T follicular helper cell (primary cell): Measurements from ENCODE around the gene EIF4A3.
"Not testable (repeated sequence)": the region's sequence is repeated elsewhere in the genome, so short reads cannot be mapped to it uniquely, and the experiment has no call there.

Experiments used
- DNase-seq: peaks from one replicate; pipeline ENCODE4 v3.0.0-alpha.2; 2020; ENCODE audit warnings: low read depth

EIF4A3 gene

DNA sequence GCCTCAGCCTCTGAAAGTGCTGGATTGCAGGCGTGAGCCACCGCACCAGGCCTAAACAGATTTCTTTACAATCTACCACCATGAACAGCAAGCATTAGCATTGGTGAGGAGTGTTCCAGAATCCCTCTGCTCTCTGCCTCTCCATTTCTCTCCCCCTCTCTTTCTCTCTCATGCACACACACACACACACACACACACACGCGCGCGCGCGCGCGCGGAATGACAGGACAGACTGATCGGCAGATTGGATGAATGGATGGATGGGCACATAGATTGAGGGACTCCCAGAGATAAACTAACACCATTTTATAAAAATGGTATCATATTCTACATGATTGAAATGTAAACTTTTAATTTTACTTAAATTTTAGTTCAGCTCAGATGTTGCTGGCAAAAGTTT, 26.2 kb upstream of the EIF4A3 start:
- DNase-seq: no peak

DNA sequence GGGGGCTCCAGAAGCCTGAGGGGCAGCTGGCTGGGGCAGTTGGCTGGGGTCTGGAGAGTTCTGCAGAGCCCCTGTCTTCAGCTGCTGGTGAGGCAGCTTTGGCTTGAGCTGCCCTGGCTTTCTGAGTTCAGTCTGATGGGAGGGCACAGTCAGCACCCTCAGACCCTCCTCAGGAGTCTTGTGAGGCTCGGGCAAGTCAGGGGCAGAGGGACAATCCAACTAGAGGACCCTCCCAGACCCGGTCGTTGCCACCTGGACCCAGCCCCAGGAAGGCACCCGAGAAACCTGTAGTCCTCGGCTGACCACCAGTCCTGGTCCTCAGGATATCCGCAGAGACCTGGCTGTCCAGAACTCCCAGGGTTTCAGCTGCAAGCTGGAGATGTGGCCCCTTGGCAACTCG, 24.8 kb upstream of the EIF4A3 start:
- DNase-seq: no peak

DNA sequence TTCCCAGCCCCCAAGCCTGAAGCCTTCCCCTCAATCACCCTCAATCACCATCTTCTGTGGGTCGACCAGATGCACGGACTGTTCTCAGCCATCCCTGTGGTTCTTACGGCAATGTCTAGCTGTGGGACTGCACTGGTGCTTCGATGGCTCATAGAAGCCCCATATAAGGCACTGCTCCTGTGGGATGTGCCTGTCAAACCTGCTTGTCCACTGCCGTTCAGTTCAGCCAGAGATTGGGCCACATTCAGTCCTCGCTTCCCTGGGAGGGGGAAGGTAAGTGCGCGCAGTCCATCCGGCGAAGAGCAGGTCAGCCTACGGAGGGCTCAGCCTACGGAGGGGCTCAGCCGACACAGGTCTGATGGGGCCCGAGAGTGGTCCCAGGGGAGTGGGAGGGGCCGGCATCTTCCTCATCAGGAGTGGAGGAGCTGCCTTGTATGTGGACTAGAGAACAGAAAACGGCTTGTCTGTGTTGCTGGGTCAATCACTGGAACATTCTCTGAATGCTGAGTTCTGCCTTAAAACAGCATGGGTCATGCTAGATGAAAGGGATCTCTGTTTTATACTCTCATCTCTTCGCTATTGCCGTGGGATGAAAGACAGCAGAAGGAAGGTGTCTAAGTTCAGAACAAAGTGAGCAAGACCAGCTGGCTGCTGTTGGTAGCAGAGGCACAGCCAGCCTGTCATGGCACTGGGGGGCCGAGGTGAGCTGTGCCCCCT, 23.0 kb upstream of the EIF4A3 start, which contains the start of gene CARD14:
Gene CARD14, plus strand, starts transcription at position 247 of the 717 bp plus-strand sequence. CDS start 11,409 bp downstream, outside the sequence.
- DNase-seq: no peak

DNA sequence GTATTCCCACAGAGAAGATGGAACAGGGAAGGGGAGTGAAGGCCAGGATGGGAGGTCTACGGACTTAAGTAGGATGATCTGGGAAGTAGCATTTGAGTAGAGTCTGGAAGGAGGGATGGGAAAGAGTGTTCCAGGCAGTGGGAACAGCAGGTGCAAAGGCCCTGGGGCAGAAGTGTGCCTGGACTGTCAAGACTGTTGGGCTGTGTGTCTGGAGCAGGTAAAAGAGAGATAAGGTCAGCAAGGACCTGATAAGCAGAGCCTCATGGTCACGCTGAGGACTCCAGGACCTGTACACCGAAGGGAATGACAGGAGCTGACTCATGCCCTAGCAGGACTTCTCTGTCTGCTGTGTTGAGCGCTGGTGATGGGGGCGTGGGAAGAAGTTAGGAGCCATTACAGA, 22.2 kb upstream of the EIF4A3 start:
- DNase-seq: no peak

DNA sequence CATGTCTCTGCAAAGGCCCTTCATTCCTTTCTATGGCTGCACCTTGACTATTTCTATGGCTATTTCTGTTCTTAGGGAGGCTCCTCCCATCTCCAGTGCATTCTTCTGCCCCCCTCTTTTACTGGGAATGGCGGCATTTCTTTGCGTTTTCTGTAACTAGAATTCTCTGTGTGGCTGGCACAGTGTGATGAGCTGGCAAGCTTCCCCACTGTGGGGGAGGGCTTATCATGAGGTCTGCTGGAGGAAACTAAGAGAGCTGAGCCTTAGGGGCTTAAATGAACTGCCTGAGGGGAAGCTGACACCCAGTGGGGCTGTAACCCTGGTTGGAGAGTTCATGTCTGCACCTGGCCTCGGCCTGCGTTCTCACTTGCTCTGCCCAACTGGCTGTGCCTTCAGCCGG, 21.4 kb upstream of the EIF4A3 start:
- DNase-seq: no peak

DNA sequence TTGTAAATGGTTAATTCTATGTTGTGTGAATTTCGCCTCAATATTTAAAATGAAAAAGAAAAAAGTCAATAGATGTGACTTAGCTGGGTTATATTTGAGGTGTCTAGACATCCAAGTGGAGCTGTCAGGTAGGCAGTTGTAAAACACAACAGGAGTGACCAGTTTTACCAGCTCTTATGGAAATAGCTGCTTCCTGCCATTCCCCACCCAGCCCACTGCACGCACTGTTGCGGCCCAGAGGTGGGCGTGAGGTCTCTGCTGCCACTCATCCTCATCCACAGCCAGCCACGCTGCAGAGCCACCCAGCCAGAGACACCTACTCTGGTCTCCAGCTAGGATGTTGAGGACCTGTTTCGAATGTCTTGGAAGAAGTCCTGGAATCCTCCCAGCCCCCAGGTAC, 19.5 kb upstream of the EIF4A3 start:
- DNase-seq: no peak

DNA sequence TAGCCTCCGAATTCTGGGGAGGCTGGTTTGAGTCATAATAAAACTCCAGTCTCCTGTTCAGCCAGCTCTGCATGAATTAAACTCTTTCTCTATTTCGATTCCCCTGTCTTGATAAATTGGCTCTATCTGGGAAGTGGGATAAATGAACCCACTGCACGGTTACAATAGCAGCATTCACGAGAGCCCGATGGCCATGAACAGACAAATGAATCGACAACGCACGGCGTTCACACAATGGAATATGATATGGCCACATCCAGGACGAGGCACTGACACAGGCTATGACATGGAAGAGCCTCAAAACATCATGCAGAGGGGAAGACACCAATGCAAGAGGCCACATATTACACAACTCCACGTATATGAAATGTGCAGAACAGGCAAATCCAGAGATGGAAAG, 17.3 kb upstream of the EIF4A3 start:
- DNase-seq: no peak

DNA sequence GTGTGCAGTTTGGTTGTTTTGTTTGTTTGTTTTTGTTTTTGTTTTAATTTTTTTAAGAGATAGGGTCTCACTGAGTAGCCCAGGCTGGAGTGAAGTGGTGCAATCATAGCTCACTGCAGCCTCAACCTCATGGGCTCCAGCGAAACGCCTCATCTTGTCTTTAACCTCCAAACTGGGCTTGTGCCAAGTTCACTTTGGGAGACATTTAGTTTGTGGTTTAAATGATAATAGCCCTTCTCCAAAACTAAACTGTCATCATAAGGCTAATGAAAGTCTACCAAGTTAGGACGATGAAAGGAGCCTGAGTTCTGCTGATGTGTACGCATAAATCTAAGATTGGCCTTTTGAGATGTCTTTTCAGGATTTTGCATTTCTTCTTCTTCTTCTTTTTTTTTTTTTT, 16.4 kb upstream of the EIF4A3 start:
- no peak for DNase-seq

DNA sequence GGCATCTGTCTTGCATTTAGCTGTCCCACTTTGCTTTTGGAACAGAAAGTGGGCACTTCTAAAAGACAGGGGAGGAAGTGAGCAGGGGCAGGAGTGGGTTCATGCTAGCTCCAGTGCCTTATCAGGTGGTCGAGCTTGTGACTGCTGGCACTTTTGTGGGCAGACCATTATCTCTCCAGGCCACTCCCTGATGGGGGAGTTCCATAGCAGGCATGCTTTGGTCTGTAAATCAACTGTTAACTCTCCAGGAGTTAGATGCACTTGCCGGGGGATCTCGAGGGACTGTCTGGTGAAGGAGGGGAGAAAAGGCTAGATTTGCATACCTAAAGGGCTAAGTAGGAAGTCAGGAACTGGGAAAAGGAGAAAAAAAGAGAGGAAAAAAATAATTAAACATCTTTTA, 13.6 kb upstream of the EIF4A3 start:
- no peak for DNase-seq

DNA sequence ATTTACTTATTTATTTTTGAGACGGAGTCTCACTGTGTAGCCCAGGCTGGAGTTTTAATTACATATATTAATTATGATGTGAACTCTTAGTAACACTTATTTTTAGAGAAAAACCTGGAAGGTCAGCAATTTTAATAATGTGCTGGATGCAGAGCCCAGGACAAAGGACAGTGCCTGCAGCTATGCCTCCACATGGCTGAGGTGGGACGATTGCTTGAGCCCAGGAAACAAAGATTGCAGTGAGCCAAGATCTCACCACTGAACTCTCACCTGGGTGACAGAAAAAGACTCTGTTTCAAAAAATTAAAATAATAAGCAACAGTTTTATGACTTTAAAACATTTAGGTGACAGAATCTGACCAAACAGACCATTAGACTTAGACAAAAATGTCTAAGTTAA, 11.9 kb upstream of the EIF4A3 start:
- no peak for DNase-seq

DNA sequence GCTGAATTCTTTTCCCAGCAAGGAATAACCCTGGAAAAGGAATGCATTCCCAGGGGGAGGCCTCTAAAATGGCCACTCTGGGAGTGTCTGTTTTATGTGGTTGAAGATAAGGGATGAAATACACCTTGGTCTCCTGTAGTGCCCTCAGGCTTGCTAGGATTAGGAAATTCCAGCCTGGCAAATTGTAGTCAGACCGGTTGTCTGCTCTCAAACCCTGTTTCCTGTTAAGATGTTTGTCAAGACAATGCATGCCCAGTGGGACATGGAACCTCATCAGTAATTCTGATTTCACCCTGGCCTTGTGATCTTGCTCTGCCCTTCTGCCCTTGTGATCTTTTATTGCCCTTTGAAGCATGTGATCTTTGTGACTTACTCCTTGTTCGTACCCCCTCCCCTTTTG, 8.7 kb upstream of the EIF4A3 start:
- not testable (repeated sequence) for DNase-seq

DNA sequence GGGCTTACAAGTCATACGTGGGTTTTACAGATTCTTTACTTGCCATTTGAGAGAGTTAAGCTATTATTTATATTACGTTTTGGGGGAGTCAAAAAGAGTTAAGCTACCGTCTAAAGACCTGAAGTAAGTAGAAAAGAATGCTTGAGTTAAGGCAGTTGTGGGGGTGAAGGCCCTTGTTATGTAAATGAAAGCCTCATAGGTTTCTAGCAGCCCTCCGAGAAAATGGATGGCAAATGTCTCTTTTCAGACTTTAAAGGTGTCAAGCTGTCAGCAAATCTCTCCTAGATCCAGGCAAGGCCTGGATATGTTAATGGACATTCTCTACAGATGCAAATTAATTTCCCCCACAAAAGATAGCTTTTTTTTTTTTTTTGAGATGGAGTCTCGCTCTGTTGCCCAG, 7.2 kb upstream of the EIF4A3 start:
- no peak for DNase-seq

DNA sequence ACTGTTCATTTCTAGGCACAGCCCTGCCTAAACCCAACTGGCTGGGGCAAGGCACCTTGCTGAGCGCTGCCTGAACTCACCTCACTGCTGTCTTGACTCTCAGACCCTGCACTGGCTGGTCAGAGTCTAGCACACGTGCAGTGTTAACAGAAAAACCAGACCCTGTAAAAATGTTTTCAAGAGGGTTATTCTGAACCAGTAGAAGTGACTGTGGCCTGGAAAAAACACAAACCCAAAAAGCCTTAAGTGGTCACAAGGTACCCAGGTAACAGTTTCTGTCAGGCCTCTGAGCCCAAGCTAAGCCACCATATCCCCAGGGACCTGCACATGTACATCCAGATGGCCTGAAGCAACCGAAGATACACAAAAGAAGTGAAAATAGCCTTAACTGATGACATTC, 6.1 kb upstream of the EIF4A3 start:
- DNase-seq: no peak

DNA sequence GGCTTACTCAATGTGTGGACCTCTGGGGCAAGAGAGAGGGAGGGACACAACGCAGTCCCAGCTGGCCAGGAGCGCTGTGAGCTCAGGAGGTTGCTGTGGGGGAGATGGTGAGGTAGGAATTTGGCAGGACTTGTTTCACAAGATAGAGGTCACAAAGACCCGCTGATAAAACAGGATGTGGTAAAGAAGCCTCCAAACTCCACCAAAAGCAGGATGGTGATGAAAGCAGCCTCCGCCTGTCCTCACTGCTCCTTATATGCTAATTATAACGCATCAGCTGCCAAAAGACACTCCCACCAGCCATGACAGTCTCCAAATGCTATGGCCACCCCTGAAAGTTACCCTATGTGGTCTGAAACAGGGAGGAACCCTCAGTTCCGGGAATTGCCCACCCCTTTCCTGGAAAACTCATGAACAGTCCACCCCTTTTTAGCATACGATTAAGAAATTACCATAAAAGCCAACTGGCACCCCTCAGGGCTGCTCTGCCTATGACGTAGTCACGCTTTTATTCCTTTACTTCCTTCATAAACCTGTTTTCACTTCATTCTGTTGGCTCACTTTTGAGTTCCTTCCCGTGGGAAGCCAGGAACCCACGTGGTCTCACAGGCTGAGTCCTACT, 5.3 kb upstream of the EIF4A3 start:
- no peak for DNase-seq

DNA sequence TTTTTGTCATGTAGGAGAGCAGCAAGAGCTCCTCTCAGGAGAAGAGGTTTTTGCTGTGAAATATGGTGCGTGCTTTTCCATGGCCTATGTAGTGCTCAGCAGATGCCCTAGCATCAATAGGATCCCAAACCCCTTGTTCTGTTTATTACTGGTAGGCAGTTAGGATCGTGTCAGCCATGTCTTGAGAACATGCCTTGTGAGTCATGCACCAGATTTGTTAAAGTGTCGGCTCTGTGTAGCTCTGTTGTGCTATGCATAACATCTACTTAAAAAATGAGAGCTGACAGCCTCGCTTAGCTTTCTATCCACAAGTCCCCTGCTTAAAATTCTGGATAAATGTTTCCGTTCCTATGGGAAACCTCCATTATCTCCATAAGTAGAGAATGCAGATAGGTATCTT, 4.4 kb upstream of the EIF4A3 start:
- no peak for DNase-seq

DNA sequence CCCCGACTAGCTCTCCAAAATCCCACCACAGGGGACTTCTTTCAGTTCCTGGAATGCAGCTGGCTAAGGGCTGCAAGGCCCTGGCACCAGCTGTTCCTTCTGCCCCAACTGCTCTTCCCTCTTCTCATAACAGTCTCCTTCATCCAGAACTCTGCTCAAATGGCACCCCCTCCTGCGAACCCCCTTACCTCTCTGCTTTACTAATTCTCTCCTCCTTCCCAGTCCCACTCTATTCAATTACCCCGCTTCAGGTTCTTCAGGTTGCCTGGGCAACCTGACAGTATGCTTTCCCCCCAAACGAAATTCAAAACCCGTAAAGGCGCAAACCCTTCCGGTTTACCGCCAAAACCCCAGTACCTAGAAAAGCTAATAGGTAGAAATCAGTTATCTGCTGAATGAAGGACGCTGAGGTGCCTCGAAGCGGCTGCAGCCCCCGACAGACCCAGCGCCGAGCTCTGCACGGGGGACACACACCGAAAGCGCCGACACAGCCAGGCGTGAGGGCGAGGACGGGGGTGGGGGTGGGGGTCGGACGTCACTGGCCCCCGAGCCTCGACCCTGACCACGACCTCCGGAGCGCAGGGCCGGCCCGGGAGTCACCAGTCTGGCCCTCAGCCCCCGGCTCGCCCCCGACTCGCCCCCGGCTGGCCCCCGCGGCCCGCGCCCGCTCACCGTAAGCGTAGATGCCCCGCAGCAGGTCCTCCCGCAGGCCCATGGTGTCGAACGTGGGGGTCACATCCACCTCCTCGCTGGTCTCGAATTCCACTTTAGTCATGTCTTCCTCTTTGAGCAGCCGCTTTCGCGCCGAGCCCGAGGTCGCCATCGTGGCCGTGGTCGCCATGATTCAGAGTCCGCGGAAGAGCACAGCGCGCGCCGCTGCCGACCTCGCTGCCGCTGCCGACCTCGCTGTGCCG, 550 bp downstream of the EIF4A3 start:
- no peak for DNase-seq

DNA sequence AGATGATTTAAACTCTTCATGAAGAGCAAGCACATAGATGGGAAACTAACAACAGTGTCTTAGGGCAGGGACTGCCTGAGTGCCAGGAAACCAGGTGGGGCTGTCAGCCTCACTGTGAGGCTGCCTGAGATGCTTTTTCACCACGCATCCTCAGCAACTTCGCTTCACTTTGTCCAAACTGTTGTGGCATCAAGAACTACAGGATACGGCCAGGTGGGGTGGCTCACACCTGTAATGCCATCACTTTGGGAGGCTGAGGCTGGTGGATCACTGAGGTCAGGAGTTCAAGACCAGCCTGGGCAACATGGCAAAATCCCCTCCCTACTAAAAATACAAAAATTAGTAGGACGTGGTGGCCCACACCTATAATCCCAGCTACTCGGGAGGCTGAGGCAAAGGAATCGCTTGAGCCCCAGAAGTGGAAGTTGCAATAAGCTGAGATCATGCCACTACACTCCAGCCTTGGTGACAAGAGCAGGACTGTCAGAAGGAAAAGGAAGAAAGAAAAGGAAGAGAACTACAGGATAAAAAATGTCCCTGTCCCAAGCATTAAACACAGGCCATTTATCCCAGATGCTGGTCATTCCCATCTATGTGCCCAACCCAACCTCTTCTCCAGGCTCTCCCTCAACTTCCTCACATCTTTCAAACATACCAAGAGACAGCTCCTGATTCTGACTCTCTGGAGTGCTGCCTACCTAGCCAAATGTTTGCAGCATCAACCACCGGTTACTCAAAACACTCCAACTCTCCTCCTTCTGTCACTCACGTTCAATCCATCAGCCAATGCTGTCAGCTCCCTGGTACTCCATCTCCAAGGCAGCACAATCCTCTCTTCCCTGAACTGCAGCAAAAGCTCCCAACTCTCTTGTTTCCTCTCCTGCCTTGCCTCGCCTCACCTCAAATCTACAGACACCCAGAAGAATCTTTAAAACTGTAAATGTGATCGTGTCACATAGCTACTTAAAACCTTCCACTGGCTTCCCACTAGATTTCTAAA, 1.6 kb downstream of the EIF4A3 start:
- no peak for DNase-seq

DNA sequence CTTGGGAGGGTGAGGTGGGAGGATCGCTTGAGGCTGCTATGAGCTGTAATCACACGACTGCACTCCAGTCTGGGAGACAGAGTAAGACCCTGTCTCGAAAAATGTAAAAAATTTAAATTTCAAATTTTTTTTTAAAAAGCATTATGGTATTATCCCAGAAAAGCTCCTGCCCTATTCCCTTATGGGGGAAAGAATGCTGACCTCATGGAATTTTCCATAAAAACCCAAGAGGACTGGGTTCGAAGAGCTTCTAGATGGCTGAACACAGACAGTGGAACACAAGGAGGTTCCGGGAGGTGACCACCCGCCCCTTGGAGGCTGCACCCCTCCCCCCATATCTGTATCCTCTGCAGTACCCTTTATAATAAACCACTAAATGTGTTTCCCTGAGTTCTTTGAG, 4.0 kb downstream of the EIF4A3 start:
- no peak for DNase-seq

DNA sequence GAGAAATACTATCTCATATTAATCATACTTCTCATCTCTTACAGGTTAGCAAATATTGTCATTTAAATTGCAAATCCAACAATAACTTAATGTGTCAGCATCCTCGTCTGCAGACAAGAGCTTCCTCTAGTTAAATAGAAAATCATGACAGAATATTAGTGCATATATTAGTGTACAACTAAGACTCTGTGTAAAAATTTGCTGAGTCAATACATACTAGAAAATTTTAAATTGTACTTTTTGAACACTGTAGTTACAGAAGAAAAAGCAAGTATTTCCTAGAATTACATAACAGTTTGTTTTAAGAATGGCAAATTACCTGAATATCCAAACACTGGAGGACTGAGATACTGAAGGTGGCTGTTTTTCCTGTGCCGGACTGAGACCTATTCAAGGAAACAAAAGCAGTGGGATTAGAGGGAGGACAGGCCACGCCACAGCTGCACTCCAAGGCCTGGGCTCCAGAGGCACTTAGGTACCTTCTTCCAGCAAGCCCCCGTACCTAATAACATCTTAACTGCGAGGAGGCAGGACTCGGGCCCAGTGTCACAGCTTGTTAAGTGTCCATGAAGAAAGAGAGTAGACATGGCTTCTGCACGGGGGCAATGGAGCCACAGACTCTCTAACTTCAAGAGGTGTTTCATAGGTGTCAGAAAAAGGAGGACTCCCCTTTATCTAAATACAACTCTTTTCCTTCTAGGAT, 5.3 kb downstream of the EIF4A3 start:
- DNase-seq: no peak

DNA sequence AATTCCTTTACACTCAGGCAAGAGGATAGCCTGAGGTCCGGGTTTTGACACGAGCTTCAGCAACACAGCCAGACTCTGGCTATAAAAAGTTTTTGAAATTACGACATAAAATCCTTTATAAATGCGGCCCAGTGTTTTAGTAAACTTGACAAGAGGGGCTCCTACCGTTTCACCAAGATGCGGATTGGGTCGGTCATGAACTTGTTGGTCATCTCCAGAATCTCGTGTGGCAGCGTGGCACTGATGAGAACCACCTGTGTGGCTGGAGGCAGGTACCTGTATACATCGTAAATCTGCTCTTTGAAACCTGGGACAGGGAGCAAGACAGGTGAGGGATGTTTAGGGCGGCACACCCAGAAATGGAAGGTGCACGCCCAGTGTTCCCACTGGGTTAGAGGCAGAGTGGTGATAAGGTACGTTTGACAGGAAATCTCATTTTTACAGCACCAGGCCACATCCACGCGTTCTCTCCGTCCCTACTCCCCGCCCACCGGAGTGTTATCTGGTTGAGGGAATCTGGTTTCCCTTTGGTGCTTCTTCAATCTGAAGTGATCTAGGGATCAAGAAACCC, 8.0 kb downstream of the EIF4A3 start:
- no peak for DNase-seq

DNA sequence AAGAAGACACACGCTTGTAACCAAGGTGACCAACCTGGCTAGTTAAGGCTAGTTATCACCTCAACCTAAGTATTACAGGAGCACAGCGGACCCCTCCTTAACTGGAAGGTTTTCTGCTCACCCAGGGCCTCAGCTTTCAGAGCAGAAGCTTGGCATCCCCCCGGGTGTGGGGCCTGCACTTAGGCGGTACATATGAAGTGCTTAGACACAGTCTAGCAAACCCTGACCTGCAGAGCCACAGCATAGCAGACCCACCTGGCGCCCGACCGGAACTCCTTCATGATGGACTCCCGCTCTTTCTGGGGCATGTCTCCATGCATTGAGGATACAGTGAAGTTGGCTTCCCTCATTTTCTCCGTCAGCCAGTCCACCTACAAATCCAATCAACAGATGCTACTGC, 9.8 kb downstream of the EIF4A3 start:
- no peak for DNase-seq
